GM12873 (cell line): ENCODE measurements around the gene PRDM15.

Experiments
- TF ChIP-seq, protein P1 (sequence below): IDR thresholded peaks from 2 replicates; pipeline ENCODE4 v1.5.1; 2012; ENCODE audit warnings: low read depth, mild to moderate bottlenecking, moderate library complexity, low read length, control low read depth; ENCODE audit not compliant: insufficient read depth; ENCODE audit errors: missing control alignments

PRDM15 gene

DNA sequence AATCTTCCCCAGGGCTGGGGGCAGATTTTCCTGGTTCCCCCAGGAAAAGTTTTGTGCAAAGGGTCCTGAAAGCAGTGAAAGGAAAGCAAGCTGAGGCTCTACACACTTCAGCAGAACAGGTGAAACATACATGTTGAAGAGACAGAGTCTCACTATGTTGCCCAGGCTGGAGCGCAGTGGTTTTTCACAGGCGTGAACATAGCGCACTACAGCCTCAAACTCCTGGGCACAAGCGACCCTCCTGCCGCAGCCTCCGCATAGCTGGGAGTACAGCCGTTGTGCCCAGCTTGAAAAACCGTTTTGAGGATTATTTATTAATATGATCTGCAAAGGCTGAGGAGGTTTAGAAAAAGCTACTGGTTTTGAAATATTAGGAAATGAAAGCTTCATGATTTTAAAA lies 11.8 kb downstream of the PRDM15 start:
- TF ChIP-seq, protein P1, sequence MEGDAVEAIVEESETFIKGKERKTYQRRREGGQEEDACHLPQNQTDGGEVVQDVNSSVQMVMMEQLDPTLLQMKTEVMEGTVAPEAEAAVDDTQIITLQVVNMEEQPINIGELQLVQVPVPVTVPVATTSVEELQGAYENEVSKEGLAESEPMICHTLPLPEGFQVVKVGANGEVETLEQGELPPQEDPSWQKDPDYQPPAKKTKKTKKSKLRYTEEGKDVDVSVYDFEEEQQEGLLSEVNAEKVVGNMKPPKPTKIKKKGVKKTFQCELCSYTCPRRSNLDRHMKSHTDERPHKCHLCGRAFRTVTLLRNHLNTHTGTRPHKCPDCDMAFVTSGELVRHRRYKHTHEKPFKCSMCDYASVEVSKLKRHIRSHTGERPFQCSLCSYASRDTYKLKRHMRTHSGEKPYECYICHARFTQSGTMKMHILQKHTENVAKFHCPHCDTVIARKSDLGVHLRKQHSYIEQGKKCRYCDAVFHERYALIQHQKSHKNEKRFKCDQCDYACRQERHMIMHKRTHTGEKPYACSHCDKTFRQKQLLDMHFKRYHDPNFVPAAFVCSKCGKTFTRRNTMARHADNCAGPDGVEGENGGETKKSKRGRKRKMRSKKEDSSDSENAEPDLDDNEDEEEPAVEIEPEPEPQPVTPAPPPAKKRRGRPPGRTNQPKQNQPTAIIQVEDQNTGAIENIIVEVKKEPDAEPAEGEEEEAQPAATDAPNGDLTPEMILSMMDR = no peak

DNA sequence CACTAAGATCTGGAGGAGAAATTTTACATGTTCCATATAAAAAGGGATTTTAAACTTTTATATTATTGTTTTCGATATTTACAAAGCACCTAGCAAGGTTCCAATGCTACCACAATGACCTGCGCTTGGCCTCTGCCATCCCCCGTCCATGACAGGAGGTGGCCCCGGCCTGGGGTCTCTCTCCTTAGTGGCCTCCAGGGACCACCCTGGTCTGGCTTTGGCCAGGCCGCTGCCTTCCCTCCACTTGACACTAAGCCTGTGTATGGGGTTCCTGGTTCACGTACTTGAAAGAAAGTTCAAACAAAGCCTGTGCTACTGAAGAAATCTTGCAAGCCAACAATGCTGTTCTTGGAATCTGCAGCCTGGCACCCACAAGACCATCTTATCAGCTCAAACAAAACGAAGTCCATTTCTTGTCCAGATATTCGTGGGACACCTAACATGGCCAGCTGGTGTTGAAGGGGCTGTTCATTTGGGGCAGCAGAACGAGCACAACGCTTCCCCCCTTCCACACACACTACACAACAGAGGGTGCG lies 12.8 kb downstream of the PRDM15 start:
- TF ChIP-seq, protein P1 = no peak

DNA sequence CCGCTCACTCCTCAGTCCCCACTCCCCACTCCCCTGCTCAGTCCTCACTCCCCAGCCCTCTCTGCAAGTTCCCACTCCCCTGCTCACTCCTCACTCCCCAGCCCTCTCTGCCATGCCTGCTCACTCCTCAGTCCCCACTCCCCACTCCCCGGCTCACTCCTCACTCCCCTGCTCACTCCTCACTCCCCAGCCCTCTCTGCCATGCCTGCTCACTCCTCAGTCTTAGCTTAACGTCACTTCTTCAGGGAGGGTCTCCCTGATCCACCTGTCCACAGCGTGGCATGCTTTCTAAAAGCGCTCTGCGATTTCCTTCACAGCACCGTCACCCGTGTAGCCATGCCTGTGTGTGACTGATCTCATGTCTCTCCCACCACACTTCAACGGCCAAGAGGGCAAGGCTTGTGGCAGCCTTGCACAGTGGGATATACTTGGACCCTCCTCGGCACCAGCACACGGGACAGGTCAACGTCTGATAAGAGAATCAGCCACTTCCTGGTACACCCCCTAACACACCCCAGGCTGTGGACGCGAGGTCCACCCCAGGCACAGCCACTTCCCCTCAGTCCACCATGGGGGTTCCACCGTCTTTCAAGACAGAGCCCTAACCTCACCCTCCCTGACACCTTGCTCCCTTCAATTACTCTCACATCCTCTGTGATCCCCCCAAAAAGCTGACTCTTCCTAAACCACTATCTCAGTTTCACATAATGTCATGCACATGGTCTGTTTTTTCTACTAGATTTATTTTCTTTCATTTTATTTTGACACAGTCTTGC lies 14.0 kb downstream of the PRDM15 start:
- TF ChIP-seq, protein P1 = no peak

DNA sequence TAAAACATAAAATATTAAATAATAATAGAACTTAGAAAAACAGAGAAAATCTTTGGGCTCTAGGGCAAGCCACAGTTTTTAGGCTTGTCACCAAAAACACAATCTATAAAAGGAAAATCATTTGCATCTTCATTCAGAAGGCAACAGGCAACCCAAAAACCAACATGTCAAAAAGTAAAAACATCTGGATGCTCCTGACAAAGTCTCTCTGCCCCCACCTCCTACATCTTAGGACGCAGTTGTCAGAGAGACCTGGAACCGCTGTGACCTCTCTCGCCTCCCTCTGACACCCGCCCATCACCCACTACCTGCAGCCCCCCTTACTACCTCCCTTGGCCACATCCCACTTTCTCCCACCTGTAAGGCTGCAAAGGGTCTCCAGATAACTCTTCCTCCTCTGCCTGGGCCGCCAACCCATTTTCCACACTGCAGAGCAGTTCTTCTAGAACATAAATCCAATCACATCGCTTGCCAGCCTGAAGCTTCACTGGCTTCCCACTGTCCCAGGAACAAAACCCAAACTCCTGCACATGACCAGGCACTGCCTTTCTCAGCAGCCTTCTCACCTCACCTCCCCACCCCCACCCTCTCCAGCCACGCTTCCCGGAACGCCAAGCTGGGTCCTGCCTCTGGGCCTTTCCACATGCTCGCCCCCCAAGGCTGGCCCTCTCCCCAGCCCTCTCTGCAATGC lies 14.7 kb downstream of the PRDM15 start:
- TF ChIP-seq, protein P1 = no peak

DNA sequence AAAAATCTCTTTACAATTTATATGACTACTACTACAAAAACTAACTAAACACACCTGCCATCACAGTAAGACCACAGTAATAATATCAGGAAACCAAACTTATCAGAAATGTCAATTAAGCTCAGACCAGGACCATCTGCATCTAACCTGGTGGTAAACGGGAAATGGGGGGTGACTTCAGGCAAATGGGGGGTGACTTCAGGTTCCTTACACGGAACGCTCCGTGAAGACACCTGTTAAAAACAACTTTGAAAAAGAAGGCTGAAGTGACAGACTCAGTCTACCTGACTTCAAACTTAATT lies 15.8 kb downstream of the PRDM15 start:
- TF ChIP-seq, protein P1 = no peak

DNA sequence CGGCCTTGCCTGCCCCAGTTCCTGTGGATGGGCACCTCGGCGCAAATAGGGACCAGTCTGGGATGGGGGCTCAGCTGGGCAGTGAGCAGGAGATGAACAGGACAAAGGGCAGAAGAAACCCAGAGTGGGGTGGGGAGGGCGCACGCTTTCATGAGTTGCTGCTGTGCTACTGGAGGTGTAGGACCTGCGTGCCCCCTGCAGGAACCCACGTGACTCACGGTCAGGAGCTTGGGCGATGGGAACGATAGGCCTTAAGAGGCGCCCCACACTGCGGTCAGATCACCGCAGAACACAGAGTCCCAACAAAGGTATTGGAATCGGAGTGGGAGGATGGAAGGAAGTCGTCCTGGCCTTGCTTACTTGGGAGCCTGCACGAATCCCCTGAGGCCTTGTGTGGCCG lies 17.2 kb downstream of the PRDM15 start:
- TF ChIP-seq, protein P1 = peak; percentile 12

DNA sequence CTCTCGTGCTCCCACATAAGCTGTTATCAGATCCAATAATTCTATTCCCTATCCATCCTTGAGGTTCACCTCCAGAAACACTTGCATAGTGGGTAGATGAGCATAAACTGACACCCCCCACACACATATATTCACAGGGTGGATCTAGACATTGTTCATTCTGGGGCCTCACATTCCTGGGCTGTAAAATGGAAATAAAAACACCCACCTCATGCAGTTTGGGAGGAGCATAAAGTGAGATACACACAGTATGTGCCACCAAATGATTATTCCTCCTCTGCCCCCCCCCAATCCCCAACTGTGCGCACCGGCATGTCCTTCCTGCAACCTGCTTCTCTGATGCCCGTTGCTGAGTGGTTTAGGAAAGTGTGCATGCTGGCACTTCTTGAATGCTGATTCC lies 17.9 kb downstream of the PRDM15 start:
- TF ChIP-seq, protein P1 = no peak
